ENCODE measurements around the gene APH1B. TPM values are rescaled to one million over a fixed set of nuclear protein-coding genes. Genes with fewer than 3 reads are reported as not detected.
A peak's percentile ranks its signal among the peaks of the same experiment; 100 is the strongest.

The APH1B gene
- total and polyA plus RNA-seq, 7 donors, result 1.2 to 7.0 (median 3.8) TPM

- TF ChIP-seq CTCF (IDR thresholded peaks at IDR 0.05), result no peak
- intact Hi-C loops (cut with DNase I), result loop anchor here in 1 of 2 donors (2.0 kb wide), 1 partner anchor 111 kb away; no protein-coding TSS in a partner anchor
- no peak for ATAC-seq
These were observed 14.1 kb downstream of the APH1B start for GRCh38 chr15:63291507-63291906.

GRCh38 chr15:63292241-63292640 is 14.8 kb downstream of the APH1B start:
- H3K27ac ChIP-seq, result no peak overlapping the region
- 96 to 97% (median 97%) methylated on average over 3 of the region's 3 CpGs for WGBS, 3 donors

More at GRCh38 chr15:63291507-63291906, 14.1 kb downstream of the APH1B start:
- Histone ChIP-seq H3K4me3 (no peak overlapping the region), H3K9me3 (no peaks in the 10 kb centered on the region), H3K27ac (peak overlapping the region; percentile 7), H3K4me1 (peaks cover 7% of the 10 kb centered on the region), H3K27me3 (ENCODE audit: insufficient read depth in 3 of 3, low read length in 2 of 3) (no peaks in the 10 kb centered on the region), H3K36me3 (ENCODE audit: insufficient read depth in 1 of 2, low read depth in 1 of 2) (peaks cover 0 to 19% of the 10 kb centered on the region in 2 donors)
- DNase-seq, result no peak

GRCh38 chr15:63292771-63293170 is 15.4 kb downstream of the APH1B start:
- no peaks in the 10 kb centered on the region for H3K27me3 ChIP-seq (ENCODE audit: insufficient read depth in 3 of 3, low read length in 2 of 3)
- peaks cover 0 to 19% of the 10 kb centered on the region in 2 donors for H3K36me3 ChIP-seq (ENCODE audit: insufficient read depth in 1 of 2, low read depth in 1 of 2)
- intact Hi-C loops (cut with DNase I), result no loop called here
- ATAC-seq (no peak), DNase-seq (no peak)
- TF ChIP-seq CTCF (IDR thresholded peaks at IDR 0.05), result no peak
- H3K4me3 ChIP-seq, result no peak overlapping the region
- 95 to 98% (median 97%) methylated on average over 5 of the region's 5 CpGs for WGBS, 3 donors
- H3K27ac ChIP-seq, result no peak overlapping the region
- H3K4me1 ChIP-seq, result peaks cover 7% of the 10 kb centered on the region
- H3K9me3 ChIP-seq, result no peaks in the 10 kb centered on the region

More at GRCh38 chr15:63292241-63292640, 14.8 kb downstream of the APH1B start:
- H3K27me3 ChIP-seq (ENCODE audit: insufficient read depth in 3 of 3, low read length in 2 of 3), result no peaks in the 10 kb centered on the region
- H3K4me1 ChIP-seq, result peaks cover 7% of the 10 kb centered on the region
- intact Hi-C loops (cut with DNase I), result no loop called here
- ATAC-seq (no peak), DNase-seq (no peak)
- no peak overlapping the region for H3K4me3 ChIP-seq
- no peaks in the 10 kb centered on the region for H3K9me3 ChIP-seq
- peaks cover 0 to 14% of the 10 kb centered on the region in 2 donors for H3K36me3 ChIP-seq (ENCODE audit: insufficient read depth in 1 of 2, low read depth in 1 of 2)
- TF ChIP-seq CTCF (IDR thresholded peaks at IDR 0.05), result no peak

GRCh38 chr15:63294359-63294758 is 17.0 kb downstream of the APH1B start:
- ATAC-seq, result no peak
- H3K27me3 ChIP-seq (ENCODE audit: insufficient read depth in 3 of 3, low read length in 2 of 3), result no peaks in the 10 kb centered on the region
- H3K4me1 ChIP-seq, result peaks cover 7% of the 10 kb centered on the region
- DNase-seq, result no peak
- intact Hi-C loops (cut with DNase I), result no loop called here
- no peak overlapping the region for H3K4me3 ChIP-seq
- H3K9me3 ChIP-seq, result no peaks in the 10 kb centered on the region
- 92 to 94% (median 94%) methylated on average over 3 of the region's 3 CpGs for WGBS, 3 donors
- no peak for TF ChIP-seq CTCF (IDR thresholded peaks at IDR 0.05)
- H3K36me3 ChIP-seq (ENCODE audit: insufficient read depth in 1 of 2, low read depth in 1 of 2), result peaks cover 0 to 28% of the 10 kb centered on the region in 2 donors
- no peak overlapping the region for H3K27ac ChIP-seq

GRCh38 chr15:63295341-63295740 is 17.9 kb downstream of the APH1B start:
- H3K4me1 ChIP-seq, result peaks cover 7% of the 10 kb centered on the region
- no peaks in the 10 kb centered on the region for H3K27me3 ChIP-seq (ENCODE audit: insufficient read depth in 3 of 3, low read length in 2 of 3)
- no peaks in the 10 kb centered on the region for H3K9me3 ChIP-seq
- no peak overlapping the region for H3K4me3 ChIP-seq
- ATAC-seq (no peak), DNase-seq (no peak)
- TF ChIP-seq CTCF (IDR thresholded peaks at IDR 0.05), result no peak
- intact Hi-C loops (cut with DNase I), result no loop called here
- H3K27ac ChIP-seq, result no peak overlapping the region
- peaks cover 0 to 25% of the 10 kb centered on the region in 2 donors for H3K36me3 ChIP-seq (ENCODE audit: insufficient read depth in 1 of 2, low read depth in 1 of 2)

All from psoas muscle (tissue), 8 donors.